CD4-positive, alpha-beta T cell treated with Interleukin-21 for 1 hour (primary cell): ENCODE measurements around the gene ZBTB20.
"Not testable (repeated sequence)": the region's sequence is repeated elsewhere in the genome, so short reads cannot be mapped to it uniquely, and the experiment has no call there.

Experiments
- DNase-seq: peaks from one replicate; pipeline ENCODE4 v3.0.0-alpha.2; 2020

ZBTB20 gene

DNA sequence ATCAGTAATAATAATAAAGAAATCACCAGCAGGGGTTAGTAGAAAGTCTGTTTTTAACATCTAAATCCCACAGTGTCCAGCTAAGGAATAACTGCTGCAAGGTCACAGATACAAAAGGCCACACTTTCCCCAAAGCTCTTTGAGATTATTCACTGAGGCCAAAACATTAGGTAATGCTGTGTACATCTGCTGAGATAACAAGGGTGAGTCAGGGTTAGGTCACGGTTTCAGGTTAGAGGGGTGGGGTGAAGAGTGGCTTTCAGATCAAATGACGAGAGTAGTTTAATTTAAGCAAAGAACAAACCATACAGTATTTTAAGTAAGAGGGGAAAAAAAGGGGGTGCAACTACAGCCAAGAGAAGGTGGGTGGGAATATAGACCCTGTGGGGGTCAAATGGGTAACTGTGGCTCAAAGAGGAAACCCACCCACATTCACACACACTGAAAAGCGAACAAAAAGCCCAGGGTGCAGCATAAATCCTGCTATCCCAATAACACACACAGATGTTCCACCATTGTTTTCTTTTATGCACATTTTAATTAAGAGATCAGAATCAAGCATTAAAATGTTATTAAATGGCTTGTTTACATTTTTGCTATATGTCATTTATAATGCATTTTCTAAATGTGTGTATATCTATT is 440.4 kb downstream of the ZBTB20 start:
- DNase-seq: no peak

DNA sequence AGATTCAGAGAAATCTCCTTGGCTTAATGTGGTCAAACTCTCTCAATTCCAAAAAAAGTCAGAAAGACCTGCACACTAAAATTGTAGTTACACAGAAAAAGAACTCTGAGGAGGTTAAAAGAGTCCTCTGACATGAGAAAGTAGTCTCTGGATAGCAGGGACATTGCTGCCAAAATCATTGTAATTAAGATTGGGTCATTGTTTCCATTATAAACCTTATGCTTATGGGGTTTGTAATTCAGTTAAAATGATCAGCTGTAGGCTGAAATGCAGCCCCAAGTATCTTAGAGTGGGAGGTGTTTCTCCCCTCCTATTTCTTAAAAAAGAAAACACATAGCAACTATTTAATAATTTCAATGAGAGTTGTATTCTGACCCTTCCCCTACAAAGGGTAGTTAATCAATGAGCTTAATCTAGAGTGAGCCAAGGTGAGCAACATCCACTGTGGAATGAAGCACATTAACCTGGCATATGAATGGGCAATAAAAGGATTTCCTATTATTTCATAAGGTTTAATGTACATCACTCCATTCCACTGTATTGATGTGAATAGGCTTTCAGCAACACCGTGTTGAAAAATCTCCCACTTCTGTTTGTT is 446.4 kb downstream of the ZBTB20 start:
- no peak for DNase-seq

DNA sequence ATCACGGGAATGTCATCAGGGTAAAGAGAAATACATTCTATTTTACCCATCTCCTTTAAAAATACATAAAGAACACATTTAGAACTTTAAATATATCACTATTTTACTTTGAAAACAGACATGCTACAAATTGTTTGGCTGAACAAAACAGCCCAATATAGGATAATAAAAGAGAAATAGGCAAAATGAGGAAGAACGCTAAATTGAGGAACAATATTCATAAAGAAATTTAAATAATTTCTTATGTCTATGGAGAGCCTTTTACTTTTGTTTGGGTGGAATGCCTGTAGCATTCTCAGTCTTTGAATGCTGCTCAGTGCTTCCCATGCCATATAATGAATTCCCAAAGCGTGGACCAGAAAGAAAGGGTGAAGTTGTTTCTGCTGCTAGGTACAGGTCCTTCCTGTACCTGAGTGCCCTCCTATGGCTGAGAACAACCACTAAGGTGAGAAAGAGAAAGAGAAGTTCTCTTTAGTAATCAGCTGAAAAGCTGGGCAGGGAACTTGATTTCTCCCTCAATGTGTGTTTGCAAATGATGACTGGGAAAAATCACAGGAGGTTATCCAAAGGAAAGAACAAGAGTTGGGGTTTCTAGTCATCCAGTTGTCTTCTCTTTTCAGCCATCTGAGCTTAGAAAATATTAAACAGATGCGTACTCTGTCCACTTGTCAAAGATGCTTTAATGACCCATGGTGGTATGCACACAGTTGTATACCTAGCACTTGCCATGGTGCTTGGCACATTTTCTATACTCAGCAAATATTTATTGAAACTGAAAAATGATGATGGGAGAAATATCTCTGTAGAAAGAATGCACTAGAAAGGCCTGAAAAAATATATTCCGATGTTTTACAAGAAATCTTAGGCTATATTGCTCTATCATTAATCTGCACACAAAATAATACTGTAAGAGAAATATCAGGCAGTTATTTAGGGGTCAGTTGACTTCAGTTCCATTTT is 448.7 kb downstream of the ZBTB20 start:
- no peak for DNase-seq

DNA sequence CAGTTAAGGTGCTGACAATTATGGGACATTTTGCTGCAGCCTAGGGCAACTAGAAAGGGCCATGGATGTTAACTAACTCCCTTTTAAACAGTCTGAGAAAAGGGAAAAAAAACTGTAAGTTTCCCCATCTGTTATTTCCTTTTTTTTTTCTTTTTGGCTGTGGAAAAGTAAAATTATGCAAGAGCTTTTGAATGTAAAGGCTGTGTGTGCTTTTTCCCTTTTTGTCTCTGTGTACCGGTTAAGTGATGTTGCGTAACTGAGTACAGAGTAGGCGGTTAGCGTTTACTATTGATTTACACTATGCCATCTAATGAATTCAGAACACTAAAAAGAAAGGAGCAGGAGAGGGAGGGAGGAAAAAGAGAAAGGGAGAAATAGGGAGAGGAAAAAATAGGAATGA is 449.7 kb downstream of the ZBTB20 start:
- no peak for DNase-seq

DNA sequence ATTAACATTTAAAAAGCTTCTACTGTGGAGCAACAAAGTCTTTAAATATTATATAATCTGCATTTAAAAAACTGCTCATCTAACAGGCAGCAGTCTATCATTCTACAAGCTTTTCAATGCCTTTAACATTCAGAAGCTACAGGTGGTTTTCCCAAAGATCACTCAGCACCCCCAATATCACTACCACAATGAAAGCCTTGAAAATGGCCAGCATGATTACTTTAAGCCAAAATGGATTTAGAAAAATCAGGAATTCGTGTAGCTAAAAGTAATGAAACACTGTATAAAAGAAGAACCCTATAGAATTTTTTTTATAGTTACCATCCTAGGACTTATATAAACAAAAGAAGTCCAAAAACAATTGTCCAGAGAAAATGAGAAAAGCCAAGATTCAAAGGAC is 452.8 kb downstream of the ZBTB20 start:
- DNase-seq: no peak

DNA sequence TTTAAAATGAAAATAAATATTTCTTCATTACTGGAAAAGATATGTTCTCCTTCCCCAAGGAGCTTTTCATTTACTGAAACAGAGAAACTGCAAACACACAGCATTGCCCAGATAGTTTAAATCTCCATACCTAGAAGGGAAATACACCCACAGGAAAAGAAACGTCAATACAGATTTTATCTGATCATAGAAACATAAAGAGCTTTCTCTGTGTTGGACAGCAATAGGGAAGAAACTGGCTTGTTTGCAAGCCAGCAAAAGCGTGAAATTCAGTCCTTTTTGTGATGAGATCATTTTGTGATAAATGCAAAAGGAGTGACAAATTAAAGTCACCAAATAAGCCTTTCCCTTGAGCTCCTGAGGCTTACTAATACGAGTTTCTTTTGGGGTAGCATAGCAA is 455.2 kb downstream of the ZBTB20 start:
- DNase-seq: no peak

DNA sequence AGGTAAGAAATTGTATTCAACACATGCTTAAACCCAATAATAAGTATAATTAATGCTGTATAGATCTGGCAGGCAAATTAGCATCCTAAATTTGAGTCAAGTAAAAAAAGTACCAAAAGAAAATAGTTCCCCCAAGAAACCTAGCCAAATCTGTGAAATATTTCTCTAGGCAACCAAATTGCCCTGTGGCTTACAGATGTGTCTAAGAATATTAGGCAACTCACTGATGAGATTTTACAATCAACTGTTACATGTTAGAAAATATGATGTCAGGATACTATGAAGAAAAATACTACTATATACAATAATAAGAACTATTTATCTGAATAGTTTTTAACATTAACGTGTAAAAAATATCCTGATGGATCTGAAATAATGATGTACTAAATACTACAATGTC is 456.2 kb downstream of the ZBTB20 start:
- no peak for DNase-seq

DNA sequence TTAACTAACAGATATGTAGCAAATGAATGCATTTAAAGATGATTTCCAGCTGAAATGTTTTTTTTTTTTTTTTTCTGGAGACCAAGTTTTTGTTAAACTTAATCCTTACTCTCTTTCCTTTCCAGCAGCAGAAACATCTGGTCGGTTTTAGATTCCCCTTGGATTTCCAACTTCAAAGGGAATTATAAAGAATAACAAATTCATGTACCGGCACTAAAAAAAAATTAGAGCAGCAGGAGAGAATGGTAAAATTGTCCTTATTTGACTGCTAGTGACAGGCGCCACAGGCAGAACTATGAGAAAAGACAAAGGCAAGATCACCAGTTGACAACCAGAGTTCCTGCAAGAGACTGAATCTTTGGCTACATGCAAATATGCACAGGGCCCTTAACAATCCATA is 459.9 kb downstream of the ZBTB20 start:
- no peak for DNase-seq

DNA sequence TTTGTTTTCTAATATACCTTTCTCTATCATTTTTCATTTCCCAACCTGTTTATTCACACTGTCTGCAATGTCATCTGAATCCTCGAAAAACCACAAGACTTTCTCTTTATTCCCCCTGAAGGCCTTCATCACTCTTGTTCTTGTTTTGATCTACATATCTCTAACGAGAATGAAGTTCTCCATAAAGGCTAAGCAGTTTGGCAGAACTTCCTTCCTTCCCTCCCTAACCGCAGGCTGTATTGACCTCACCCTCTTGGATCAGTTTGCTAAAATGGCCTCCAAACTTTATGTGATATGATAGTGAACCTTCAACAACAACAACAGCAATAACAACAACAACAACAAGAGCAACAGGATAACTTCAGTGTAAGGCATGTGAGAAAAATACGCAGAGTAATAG is 460.5 kb downstream of the ZBTB20 start:
- DNase-seq: no peak

DNA sequence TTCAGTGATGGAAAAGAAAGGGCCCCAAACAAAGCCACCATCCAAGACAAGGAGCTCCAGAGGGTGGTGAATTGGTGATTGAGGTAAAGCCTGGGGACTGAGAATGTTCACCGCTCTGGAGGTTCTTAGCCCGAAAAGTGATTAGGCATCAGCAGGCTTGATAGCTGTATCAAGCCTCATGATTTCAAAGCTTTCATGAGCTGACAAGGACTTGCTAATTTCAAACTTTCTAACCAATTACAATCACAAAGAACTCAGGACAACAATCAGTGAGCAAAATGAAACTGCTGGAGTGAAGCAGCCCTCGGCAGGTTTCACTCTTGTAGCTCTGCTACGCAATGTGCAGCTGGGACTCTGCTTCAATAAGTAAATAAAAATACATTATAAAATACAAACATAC is 461.9 kb downstream of the ZBTB20 start:
- no peak for DNase-seq

DNA sequence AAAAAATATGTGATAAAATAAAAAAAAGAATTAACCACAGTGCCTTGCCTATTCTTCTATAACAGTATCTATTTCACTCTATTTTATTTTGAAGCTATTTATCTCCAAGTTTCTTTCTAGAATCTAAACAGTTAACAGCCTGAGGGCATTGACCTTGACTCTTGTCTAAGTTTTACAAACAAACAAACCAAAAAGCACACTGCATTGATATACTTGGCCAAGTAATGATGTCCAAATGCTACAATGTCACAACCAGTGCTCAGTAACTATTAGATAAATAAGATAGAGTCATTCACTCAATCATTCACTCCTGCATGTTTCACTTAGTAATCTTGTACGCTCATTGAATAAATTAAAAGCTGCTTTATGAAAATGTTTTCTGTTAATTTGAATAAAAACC is 466.8 kb downstream of the ZBTB20 start:
- DNase-seq: no peak

DNA sequence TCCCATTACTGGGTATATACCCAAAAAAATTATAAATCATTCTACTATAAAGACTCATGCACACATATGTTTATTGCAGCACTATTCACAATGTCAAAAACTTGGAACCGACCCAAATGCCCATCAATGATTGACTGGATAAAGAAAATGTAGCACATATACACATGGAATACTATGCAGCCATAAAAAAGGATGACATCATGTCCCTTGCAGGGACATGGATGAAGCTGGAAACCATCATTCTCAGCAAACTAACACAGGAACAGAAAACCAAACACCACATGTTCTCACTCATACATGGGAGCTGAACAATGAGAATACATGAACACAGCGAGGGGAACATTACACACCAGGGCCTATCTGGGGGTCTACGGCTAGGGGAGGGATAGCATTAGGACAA is 467.3 kb downstream of the ZBTB20 start:
- not testable (repeated sequence) for DNase-seq

DNA sequence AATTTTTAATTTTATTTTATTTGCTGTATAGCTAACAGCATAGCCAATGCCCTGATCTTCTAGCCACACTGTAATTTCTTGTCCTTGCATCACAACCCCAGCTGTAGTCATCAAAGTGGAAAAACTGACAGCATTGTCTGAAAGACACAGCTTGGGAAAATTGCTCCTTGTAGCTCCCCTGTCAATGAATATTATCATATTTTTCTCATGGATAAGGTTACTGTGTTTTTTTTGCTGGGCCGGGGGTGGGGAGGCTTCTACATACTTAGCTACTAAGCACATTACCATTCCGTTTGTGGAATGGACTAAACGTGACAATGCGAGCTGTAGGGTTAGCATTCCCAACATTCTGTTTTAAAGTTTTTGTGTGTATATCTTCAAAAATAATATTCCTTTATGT is 472.0 kb downstream of the ZBTB20 start:
- no peak for DNase-seq

DNA sequence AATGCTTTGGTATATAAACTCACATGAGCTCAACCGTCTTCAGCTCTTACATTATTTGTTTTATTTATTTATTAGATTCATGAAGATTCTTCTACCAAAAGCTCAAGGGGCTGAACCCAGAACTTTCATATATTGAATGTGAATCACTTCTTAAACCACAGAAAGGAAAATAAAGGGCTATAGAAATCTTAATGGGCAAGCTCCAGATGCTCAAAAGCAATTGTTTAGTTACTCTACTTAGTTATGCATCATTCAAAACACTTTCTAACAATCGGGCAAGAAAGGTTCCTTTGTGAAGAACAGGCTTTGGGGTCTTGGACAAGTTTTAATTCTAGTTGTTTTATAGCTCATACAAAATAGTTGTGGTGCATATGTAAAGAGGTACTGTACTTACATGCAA is 473.1 kb downstream of the ZBTB20 start:
- no peak for DNase-seq

DNA sequence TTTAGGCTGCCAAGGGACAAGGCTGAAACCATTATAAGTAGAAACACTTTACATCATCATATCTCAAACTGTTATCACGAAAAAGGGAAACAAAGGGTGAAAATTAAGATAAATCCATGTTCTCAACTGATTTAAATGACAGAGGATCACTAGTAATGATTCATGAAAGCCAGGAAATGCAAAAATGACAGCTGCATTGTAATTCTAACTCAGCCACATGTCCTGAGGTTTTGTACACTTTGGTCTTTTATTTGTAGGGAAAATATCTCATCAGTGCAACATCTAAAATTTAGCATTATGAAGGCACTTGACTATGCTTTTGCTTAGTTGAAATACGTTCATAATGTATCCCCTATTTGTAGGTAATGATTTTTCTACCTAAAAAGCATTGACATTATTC is 473.6 kb downstream of the ZBTB20 start:
- DNase-seq: no peak

DNA sequence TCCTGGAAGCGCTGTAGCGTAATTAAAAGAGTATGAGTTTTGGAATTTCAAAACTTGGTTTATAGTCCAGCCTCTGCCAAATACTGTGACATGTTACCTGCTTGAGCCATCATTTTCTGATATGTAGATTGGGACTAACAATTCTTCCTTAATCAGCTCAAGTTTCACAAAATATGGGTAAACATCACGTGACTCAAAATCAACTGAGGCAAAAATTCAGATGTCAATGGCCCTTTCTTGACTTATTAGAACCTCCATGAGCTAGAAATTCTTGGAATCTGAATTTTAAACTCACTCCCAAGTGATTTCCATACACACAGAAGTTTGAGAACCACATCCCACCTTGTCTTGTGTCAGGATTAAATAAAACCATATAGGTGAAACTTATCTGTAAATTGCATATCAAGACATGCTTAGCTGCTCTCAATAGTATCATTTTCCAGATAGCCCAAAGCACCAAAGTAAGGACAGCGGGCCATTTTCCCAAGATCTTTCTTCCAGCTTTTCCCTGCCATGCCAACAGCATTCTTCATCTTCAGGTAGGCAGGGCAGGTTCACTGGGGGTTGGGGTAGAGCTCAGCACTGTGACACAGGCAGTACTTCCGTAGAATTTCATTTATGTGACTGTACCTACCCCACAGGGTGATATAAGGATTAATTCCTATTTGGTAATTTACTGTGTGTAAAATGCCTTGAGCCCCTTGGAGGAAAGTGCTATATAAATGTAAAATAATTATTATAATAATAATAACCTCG is 474.2 kb downstream of the ZBTB20 start:
- DNase-seq: no peak

DNA sequence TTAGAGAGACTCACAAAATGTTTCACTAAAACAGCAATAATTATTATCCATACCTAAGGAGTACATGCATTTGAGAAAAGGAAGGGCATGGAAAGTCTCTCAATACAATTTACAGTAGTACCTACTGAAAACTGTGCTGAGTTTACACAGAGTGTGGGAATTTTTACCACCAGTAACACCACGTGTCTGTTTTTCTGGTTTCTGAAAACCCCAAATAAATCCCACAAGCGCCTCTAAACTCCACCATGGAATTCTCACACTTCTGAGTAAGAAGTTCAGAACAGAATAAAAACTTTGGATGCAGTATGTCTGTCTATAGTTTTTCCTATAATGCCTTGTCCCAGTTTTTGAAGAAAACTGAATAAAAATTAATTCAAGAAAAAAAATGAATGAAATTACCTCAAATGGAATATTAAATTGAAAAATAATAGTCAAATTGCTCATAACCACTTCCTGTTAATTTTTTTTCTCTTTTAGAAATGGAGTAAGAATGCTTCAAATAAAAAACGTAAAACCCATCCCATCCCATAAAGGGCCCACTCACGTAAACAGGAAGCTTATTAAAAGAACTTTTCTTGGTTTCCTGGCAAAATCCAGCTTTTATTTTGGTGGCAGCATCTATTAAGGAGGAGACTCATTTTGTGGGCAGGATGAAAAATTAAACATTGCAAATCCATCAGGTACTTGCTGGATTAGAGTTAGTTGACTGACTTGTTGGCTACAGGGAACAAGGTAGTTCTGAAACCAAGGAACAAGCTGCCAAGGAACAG is 475.2 kb downstream of the ZBTB20 start:
- no peak for DNase-seq

DNA sequence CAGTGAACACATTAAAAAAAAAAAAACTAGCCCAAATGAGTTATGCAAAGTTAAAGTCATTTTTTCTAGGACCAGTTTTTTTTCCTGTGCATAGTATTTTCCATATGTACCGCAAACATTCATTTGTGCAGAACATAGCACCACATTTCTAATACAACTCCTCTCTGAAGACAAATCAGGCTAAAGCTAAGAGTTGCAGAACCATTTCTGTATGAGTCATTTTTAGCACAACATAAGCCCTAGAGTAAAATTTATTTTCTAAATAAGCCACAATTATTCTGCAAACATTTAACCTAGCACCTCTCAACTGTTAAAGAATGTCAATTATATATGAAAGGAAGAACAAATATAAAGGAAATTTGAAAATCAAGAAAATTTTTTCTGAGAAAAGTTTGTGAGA is 477.5 kb downstream of the ZBTB20 start:
- DNase-seq: no peak

DNA sequence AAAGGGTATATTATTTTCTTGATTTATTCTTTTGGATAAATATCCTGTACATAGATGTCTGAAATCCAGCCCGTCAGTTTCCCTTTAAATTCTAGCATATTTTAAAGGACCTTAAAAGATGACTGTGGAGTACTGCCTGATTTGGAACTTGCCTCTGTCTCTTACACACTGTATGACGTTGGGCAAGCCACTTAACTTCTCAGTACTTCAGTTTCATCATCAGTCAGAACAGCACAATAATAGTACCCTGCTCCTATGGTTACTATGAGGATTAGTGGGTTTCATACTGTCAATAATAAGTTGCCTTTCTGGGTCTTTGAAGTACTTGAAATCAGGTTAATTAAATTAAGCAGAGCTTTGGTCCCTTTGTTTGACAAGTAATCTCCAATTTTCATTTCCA is 479.0 kb downstream of the ZBTB20 start:
- DNase-seq: no peak

DNA sequence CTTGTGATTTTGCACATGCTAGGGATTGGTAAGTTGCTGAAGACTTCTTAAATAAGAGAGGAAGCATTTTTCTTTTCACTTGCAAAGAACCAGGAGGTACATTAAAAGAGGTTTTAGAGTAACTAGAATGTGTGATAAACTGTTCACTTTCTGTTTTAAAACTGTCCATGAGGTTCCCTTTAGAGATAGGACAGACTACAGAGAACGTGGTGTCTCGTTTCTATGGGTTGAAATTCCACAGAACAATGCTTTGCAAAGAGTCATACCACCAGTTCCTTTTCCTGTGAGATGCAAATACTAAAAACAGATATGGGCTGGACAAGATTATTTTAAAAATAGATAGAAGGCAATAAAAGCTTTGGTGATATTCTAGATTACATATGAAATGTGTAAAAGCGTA is 480.5 kb downstream of the ZBTB20 start:
- no peak for DNase-seq

DNA sequence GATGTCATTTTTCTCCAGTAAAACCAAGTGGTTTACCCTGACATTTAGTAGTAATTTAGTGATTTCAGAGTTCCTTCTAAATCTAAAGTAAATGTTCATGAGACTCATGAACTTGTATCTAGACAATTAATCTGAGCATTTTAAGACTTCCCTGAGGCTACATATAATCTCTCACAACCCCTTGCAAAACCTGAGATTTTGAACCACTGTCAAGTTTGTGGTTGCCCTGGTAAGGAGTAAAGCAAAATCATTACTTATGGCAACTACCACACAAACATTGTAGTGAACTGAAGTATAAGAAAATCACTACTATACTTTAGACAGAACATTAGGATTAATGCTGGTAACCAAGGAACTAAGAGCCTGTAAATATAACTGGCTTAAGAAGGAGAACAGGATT is 483.1 kb downstream of the ZBTB20 start:
- DNase-seq: no peak

DNA sequence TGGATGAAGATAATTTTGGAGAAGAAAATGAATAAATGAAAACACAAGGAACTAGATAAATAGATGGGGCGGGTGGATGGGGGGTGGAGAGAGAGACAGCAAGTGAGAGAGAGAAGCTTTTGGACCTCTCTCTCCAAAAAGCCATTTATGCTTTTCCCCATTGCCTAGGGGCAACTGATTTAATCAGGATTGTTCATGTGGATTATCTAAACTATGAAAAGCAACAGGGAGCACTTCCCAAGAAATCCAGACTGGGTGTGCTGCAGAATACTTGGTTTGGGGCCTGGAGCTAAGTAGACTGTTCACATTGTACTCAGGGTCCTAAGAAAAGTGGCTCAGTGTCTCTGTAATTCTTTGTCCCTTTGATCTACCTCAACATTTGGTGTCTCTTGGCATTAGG is 486.3 kb downstream of the ZBTB20 start:
- DNase-seq: no peak

DNA sequence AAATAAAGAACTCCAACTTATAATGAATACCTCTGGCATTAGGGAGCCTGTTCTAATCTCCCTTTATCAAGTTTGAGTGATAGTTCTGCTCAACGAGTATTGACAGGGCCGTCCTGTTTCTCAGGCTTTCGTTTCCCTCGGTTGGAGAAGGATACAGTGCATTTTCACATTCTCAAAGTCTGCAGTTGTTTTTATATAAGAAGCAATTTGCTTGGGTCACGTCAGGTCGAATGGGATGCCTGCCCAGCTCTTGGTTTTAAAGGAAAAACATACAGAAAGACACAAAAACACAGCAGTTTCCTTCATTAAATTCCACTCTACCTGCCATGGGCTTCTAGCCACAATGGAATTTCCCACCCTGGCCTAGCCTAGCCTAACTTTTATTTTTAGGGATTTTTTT is 487.0 kb downstream of the ZBTB20 start:
- no peak for DNase-seq
